HepG2 (cell line): ENCODE results near the gene TLCD3A. TPM values are rescaled to one million over a fixed set of nuclear protein-coding genes. Genes with fewer than 3 reads are reported as not detected.

Source experiments
- AGO2 ChIP-seq: fragments of 200-400 bp; formaldehyde crosslinking; optimal IDR thresholded peaks from 2 replicates; pipeline ENCODE3; 2017; ENCODE audit warnings: mild to moderate bottlenecking, low read depth, low read length, moderate library complexity
- ARNT2 ChIP-seq: sonication (generic); formaldehyde crosslinking; IDR thresholded peaks from 2 replicates; pipeline ENCODE4 v1.8.0; 2022; ENCODE audit warnings: mild to moderate bottlenecking, low read depth, missing genetic modification reagents, moderate library complexity
- CBX5 ChIP-seq: sonication (generic); formaldehyde crosslinking; IDR thresholded peaks from 2 replicates; pipeline ENCODE4 v1.4.0; 2020; ENCODE audit warnings: missing genetic modification reagents, borderline replicate concordance
- CHCHD3 ChIP-seq: sonication (generic); formaldehyde crosslinking; IDR thresholded peaks from 2 replicates; pipeline ENCODE4 v1.8.0; 2022; ENCODE audit warnings: mild to moderate bottlenecking, missing genetic modification reagents, moderate library complexity
- ETV6 ChIP-seq: sonication (generic); formaldehyde crosslinking; conservative IDR thresholded peaks from 2 replicates; pipeline ENCODE4 v1.4.0; 2020; ENCODE audit warnings: missing genetic modification reagents
- FLYWCH1 ChIP-seq: sonication (generic); formaldehyde crosslinking; IDR thresholded peaks from 2 replicates; pipeline ENCODE4 v1.8.1; 2023; ENCODE audit warnings: mild to moderate bottlenecking, missing genetic modification reagents
- FOXA3 ChIP-seq: IDR thresholded peaks from 2 replicates; pipeline ENCODE4 v1.6.1; 2016; ENCODE audit warnings: missing genetic modification reagents, missing compliant biosample characterization
- KDM5A ChIP-seq: fragments of 200-600 bp; sonication (generic); IDR thresholded peaks from 2 replicates; pipeline ENCODE4 v1.7.0; 2018; ENCODE audit warnings: antibody characterized with exemption, mild to moderate bottlenecking, low read length, borderline replicate concordance
- KLF15 ChIP-seq: sonication (generic); formaldehyde crosslinking; IDR thresholded peaks from 2 replicates; pipeline ENCODE4 v1.8.1; 2023; ENCODE audit warnings: borderline replicate concordance, mild to moderate bottlenecking, inconsistent platforms, missing genetic modification reagents, mixed read lengths
- MLX ChIP-seq: IDR thresholded peaks from 2 replicates; pipeline ENCODE4 v1.6.1; 2016
- MXD4 ChIP-seq: IDR thresholded peaks from 2 replicates; pipeline ENCODE4 v1.6.1; 2016; ENCODE audit warnings: mild to moderate bottlenecking, missing biosample characterization, missing genetic modification reagents
- MXI1 ChIP-seq: IDR thresholded peaks from 3 replicates; pipeline ENCODE4 v1.6.1; 2012; ENCODE audit warnings: low read depth, low read length, inconsistent platforms, borderline replicate concordance
- SNAPC2 ChIP-seq: sonication (generic); formaldehyde crosslinking; IDR thresholded peaks from 2 replicates; pipeline ENCODE4 v1.8.1; 2022; ENCODE audit warnings: mild to moderate bottlenecking, missing genetic modification reagents
- SOX13 ChIP-seq, 3 experiments: fragments of 450-650 bp in 1 of 3; sonication (generic) in 1 of 3; formaldehyde crosslinking in 1 of 3; IDR thresholded peaks in 2 of 3; conservative IDR thresholded peaks in 1 of 3; 2 replicates each; pipeline versions ENCODE4 v1.5.0 to v1.6.1; 2016 to 2020; ENCODE audit warnings: antibody characterized with exemption in 1 of 3, mild to moderate bottlenecking in 1 of 3, missing compliant biosample characterization in 1 of 3, missing genetic modification reagents in 1 of 3, moderate library complexity in 1 of 3
- ZBTB33 ChIP-seq: sonication (generic); formaldehyde crosslinking; IDR thresholded peaks from 2 replicates; pipeline ENCODE4 v1.4.0; 2020; ENCODE audit warnings: missing genetic modification reagents
- ZBTB38 ChIP-seq: sonication (generic); formaldehyde crosslinking; IDR thresholded peaks from 2 replicates; pipeline ENCODE4 v1.5.1; 2020; ENCODE audit warnings: mild to moderate bottlenecking, missing genetic modification reagents
- ZBTB42 ChIP-seq: sonication (generic); formaldehyde crosslinking; IDR thresholded peaks from 2 replicates; pipeline ENCODE4 v1.5.0; 2020; ENCODE audit warnings: mild to moderate bottlenecking, missing genetic modification reagents
- ZNF101 ChIP-seq: sonication (generic); formaldehyde crosslinking; IDR thresholded peaks from 2 replicates; pipeline ENCODE4 v1.4.0; 2020; ENCODE audit warnings: mild to moderate bottlenecking, low read depth, missing genetic modification reagents, borderline replicate concordance
- ZNF543 ChIP-seq: sonication (generic); formaldehyde crosslinking; IDR thresholded peaks from 2 replicates; pipeline ENCODE4 v1.4.0; 2020; ENCODE audit warnings: mild to moderate bottlenecking, missing genetic modification reagents
- ZNF792 ChIP-seq: IDR thresholded peaks from 2 replicates; pipeline ENCODE4 v1.6.1; 2016
- polyA plus RNA-seq, 8 experiments: library from polyadenylated mRNA; depleted of rRNA in 3 of 8; stranded (reverse) in 7 of 8; unstranded in 1 of 8; fragments of >200 nt; fragmentation: Illumina TruSeq in 4 of 8; extraction: Trizol in 4 of 8; gene quantifications; 2 replicates each; pipeline versions ENCODE4 v1.2.1 to v1.2.3, GENCODE V29; 2011 to 2016; ENCODE audit warnings: low read depth in 4 of 8, missing spikeins in 1 of 8, mixed read lengths in 1 of 8; ENCODE audit not compliant: insufficient read depth in 1 of 8
- total RNA-seq, 5 experiments: library from RNA; depleted of rRNA; stranded (reverse); fragments of >200 nt; fragmentation: Illumina TruSeq; extraction: Trizol; gene quantifications; 2 replicates each; pipeline ENCODE4 v1.2.3, GENCODE V29; 2016; ENCODE audit warnings: low read depth in 1 of 5
- TF ChIP-seq, protein P1 (sequence below): sonication (generic); formaldehyde crosslinking; IDR thresholded peaks from 2 replicates; pipeline ENCODE4 v1.4.0; 2020; ENCODE audit warnings: missing genetic modification reagents, borderline replicate concordance
- TF ChIP-seq, protein P2 (sequence below): sonication (generic); formaldehyde crosslinking; conservative IDR thresholded peaks from 2 replicates; pipeline ENCODE4 v1.4.0; 2020; ENCODE audit warnings: missing genetic modification reagents

TLCD3A gene
- total and polyA plus RNA-seq, 2 of the 13 experiments (the other 11 are each of a cell fraction or from before 2014, with no cell fraction given), result 25.2 to 46.6 TPM

DNA sequence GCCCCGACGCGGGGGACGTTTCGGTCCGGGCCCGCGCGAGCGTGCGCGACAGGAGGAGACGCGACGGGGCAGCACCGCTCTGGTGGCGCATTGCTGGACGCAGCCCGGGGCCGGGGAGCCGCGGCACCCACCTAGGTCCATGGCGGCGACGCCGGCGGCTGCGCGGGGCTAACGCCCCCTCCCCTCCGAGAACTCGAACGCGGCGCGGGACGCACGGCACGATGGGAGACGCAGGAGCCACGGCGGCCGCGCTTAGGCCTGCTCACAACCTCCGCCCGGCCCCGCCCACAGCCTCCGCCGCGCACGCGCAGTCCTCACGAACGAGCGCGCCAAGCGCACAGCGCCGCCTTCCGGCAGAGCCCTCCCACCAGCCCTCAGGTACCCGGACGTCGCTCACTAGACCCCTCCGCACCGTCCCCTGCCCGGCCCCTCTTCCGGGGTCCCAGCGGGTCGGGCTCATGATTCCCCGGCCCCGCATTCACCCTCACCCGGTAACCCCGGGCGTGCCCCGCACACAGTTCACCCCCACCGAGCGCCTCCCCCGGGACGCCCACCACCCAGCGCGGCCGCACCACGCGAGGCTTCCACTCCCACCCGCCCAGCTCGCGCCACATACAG is 19.7 kb downstream of the TLCD3A start, which contains the start of gene GEMIN4 (continued):
- TF ChIP-seq ZNF101 (CRISPR knock-in tag) (peak; percentile 77; the same call in 1 of the 2 replicates), MXD4 (peak; percentile 63; the same call in 1 of the 2 replicates), ZBTB33 (CRISPR knock-in tag) (peak; percentile 53; the same call in 1 of the 2 replicates), ZBTB42 (CRISPR knock-in tag) (peak; percentile 62; the same call in 1 of the 2 replicates), ZBTB38 (CRISPR knock-in tag) (peak; percentile 30; the same call in 1 of the 2 replicates), ETV6 (CRISPR knock-in tag) (no peak; the same call in 1 of the 2 replicates), MXI1 (peak; percentile 82; the same call in 1 of the 3 replicates), FOXA3 (CRISPR knock-in tag) (0 out of 2 replicates have a peak, but pooled peaks have one; percentile 7), KDM5A (0 out of 2 replicates have a peak, but pooled peaks have one; percentile 15), KLF15 (CRISPR knock-in tag) (no peak), CBX5 (CRISPR knock-in tag) (peak; percentile 50; the same call in 1 of the 2 replicates), AGO2 (peak; percentile 11), FLYWCH1 (CRISPR knock-in tag) (no peak), SOX13 (IDR thresholded peaks at IDR 0.05) (no peak), SOX13 (CRISPR knock-in tag; conservative IDR thresholded peaks at IDR 0.05 in 1 of 2, IDR thresholded peaks at IDR 0.05 in 1 of 2) (peak in 1 of 2 experiments; percentile 28; a peak in 1 of 4 replicates), ZNF543 (peak; percentile 75), MLX (CRISPR knock-in tag) (no peak), SNAPC2 (peak; percentile 77; the same call in 1 of the 2 replicates), ARNT2 (CRISPR knock-in tag) (peak; percentile 86), CHCHD3 (CRISPR knock-in tag) (peak; percentile 79; the same call in 1 of the 2 replicates), ZNF792 (CRISPR knock-in tag) (no peak)
- TF ChIP-seq, protein P1, sequence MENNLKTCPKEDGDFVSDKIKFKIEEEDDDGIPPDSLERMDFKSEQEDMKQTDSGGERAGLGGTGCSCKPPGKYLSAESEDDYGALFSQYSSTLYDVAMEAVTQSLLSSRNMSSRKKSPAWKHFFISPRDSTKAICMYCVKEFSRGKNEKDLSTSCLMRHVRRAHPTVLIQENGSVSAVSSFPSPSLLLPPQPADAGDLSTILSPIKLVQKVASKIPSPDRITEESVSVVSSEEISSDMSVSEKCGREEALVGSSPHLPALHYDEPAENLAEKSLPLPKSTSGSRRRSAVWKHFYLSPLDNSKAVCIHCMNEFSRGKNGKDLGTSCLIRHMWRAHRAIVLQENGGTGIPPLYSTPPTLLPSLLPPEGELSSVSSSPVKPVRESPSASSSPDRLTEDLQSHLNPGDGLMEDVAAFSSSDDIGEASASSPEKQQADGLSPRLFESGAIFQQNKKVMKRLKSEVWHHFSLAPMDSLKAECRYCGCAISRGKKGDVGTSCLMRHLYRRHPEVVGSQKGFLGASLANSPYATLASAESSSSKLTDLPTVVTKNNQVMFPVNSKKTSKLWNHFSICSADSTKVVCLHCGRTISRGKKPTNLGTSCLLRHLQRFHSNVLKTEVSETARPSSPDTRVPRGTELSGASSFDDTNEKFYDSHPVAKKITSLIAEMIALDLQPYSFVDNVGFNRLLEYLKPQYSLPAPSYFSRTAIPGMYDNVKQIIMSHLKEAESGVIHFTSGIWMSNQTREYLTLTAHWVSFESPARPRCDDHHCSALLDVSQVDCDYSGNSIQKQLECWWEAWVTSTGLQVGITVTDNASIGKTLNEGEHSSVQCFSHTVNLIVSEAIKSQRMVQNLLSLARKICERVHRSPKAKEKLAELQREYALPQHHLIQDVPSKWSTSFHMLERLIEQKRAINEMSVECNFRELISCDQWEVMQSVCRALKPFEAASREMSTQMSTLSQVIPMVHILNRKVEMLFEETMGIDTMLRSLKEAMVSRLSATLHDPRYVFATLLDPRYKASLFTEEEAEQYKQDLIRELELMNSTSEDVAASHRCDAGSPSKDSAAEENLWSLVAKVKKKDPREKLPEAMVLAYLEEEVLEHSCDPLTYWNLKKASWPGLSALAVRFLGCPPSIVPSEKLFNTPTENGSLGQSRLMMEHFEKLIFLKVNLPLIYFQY, result peak; percentile 21; the same call in 1 of the 2 replicates
- TF ChIP-seq, protein P2, sequence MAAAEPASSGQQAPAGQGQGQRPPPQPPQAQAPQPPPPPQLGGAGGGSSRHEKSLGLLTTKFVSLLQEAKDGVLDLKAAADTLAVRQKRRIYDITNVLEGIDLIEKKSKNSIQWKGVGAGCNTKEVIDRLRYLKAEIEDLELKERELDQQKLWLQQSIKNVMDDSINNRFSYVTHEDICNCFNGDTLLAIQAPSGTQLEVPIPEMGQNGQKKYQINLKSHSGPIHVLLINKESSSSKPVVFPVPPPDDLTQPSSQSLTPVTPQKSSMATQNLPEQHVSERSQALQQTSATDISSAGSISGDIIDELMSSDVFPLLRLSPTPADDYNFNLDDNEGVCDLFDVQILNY (CRISPR knock-in tag), result peak; percentile 88
